HL-60 (cell line): ENCODE data around the gene FGFR1OP2.

Source experiments
- CTCF ChIP-seq: IDR thresholded peaks from one replicate; pipeline ENCODE4 v1.5.1; 2011; ENCODE audit warnings: low read length, control low read depth, inconsistent platforms; ENCODE audit not compliant: insufficient read depth
- POLR2AphosphoS5 ChIP-seq: IDR thresholded peaks from 2 replicates; pipeline ENCODE4 v1.6.1; 2012; ENCODE audit warnings: low read depth
- SPI1 ChIP-seq: IDR thresholded peaks from 2 replicates; pipeline ENCODE4 v1.6.1; 2012; ENCODE audit warnings: low read depth, mild to moderate bottlenecking, borderline replicate concordance

GRCh38 chr12:26906704-26907103 is 31.6 kb upstream of the FGFR1OP2 start:
- no peak for TF ChIP-seq CTCF
- TF ChIP-seq POLR2AphosphoS5 = no peak
- no peak for TF ChIP-seq SPI1
